ENCODE data around the gene LTK. TPM values are rescaled to one million over a fixed set of nuclear protein-coding genes. Genes with fewer than 3 reads are reported as not detected.

The LTK gene
- total RNA-seq, 1 donor from 2014 or later = not detected

DNA sequence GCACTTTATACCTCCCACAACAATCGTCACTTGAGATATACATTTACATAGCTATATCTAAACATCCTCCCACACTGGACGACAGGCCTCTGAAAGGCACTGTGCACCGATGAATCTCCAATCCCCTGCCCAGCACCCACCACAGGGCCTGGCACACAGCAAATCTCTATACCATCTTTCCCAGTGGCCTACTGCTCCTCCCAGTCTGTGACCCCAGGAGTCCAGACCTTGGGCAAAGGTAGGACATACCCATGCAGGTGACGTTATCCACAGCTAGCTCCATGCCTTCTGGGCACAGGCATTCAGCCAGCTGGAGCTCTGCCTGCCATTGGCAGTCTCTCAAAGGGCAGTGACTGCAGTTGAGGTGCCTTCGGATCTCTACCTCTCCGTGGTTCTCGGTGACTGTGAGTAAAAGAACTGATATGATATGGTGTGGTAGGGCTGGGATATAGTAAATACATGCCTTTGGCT, 5.8 kb downstream of the LTK start:
- Histone ChIP-seq H3K4me3 (ENCODE audit: low read depth, low read length) (no peak overlapping the region), H3K36me3 (ENCODE audit: control insufficient read depth, insufficient read depth, low read length) (no peaks in the 10 kb centered on the region), H3K27me3 (ENCODE audit: control insufficient read depth, insufficient read depth, low read length) (peaks cover 26% of the 10 kb centered on the region)
- DNase-seq (ENCODE audit: low read depth) = peak; percentile 74
- TF ChIP-seq CTCF (IDR thresholded peaks at IDR 0.05; ENCODE audit: insufficient read depth, low read length, severe bottlenecking) = no peak
- FAIRE-seq = no peak

DNA sequence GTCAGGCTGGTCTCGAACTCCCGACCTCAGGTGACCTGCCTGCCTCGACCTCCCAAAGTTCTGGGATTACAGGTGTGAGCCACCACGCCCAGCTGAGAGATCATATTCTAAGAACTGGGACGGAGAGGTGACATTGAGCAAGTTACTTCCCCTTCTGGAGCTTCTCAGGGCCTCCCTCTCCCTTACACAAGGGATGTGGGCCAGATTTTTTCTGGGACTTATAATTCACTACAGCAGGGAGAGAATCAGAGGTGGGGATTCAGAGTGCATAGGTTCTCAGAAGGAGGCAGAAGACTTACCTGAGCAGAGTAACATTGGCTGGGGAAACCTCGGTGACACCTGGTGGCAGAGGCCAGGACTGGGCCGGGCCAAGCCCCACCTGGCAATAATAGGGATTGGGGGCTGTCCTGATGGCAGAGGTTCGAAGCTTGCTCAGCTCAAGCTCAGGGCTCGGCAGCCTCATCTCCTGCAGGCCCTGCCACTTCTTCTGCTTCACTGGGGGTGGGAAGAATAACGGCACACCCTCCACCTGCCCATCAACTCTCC, 6.8 kb downstream of the LTK start:
- TF ChIP-seq CTCF (IDR thresholded peaks at IDR 0.05; ENCODE audit: insufficient read depth, low read length, severe bottlenecking) = peak; percentile 11
- peaks cover 26% of the 10 kb centered on the region for H3K27me3 ChIP-seq (ENCODE audit: control insufficient read depth, insufficient read depth, low read length)
- no peak overlapping the region for H3K4me3 ChIP-seq (ENCODE audit: low read depth, low read length)
- DNase-seq (ENCODE audit: low read depth) = no peak
- no peaks in the 10 kb centered on the region for H3K36me3 ChIP-seq (ENCODE audit: control insufficient read depth, insufficient read depth, low read length)
- FAIRE-seq = peak; percentile 7

- Histone ChIP-seq H3K4me3 (ENCODE audit: low read depth, low read length) (no peak overlapping the region), H3K36me3 (ENCODE audit: control insufficient read depth, insufficient read depth, low read length) (no peaks in the 10 kb centered on the region), H3K27me3 (ENCODE audit: control insufficient read depth, insufficient read depth, low read length) (peaks cover 33% of the 10 kb centered on the region)
- no peak for TF ChIP-seq CTCF (IDR thresholded peaks at IDR 0.05; ENCODE audit: insufficient read depth, low read length, severe bottlenecking)
- FAIRE-seq (no peak), DNase-seq (ENCODE audit: low read depth) (no peak)
Measured at GRCh38 chr15:41505776-41506175, 7.9 kb downstream of the LTK start.

DNA sequence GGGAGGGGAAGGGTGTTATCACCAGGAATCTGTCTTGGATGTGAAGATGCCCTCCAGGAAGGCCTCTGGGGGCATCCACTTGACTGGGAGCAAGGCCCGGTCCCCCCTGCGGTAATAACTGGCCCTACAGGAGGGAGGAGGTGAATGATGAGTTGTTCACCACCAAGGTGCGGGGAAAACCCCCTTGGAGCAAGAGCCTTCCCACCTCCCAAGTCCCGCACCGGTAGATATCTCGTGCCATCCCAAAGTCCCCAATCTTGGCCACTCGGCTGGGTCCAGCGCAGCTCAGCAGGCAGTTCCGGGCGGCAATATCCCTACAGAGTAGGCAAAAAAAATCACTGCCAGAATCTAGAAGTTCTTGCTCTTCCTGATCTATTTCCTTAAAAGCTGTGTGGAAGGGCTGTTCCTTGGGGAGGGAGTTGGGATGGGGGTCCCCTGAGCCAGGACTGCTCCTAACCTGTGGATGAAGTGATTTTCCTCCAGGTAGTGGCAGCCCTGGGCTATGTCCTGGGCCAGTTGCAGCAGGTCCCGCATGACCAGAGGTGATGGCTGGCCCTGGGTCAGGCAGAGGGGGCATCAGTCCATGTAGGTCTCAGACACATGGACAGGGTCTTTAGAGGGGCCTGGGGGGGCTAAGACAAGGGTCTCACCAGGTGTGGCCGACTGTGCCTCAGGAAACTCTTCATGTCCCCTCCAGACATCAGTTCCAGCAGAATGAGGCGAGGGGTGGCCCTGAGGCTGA, 8.7 kb downstream of the LTK start:
- H3K36me3 ChIP-seq (ENCODE audit: control insufficient read depth, insufficient read depth, low read length) = no peaks in the 10 kb centered on the region
- no peak for FAIRE-seq
- no peak for TF ChIP-seq CTCF (IDR thresholded peaks at IDR 0.05; ENCODE audit: insufficient read depth, low read length, severe bottlenecking)
- H3K27me3 ChIP-seq (ENCODE audit: control insufficient read depth, insufficient read depth, low read length) = peaks cover 30% of the 10 kb centered on the region
- no peak overlapping the region for H3K4me3 ChIP-seq (ENCODE audit: low read depth, low read length)
- DNase-seq (ENCODE audit: low read depth) = no peak

DNA sequence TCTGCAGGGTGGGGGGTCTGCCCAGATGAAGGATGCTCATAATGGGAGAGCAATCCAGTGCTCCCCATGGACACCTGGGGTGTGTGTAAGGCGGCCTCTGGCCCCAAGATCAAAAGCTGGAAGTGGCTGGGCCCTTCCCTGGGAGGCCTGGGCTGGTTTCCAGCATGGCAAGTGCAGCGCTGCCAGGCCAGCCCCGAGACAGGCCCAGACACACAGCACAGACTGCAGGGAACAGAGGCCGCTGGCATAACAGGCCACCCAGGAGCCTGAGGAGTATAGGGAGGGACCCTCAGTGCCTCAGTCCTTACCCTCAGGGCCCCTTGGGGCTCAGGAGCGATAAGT, 10.0 kb downstream of the LTK start:
- DNase-seq (ENCODE audit: low read depth) (no peak), FAIRE-seq (no peak)
- Histone ChIP-seq H3K36me3 (ENCODE audit: control insufficient read depth, insufficient read depth, low read length) (no peaks in the 10 kb centered on the region), H3K4me3 (ENCODE audit: low read depth, low read length) (no peak overlapping the region), H3K27me3 (ENCODE audit: control insufficient read depth, insufficient read depth, low read length) (peaks cover 31% of the 10 kb centered on the region)
- no peak for TF ChIP-seq CTCF (IDR thresholded peaks at IDR 0.05; ENCODE audit: insufficient read depth, low read length, severe bottlenecking)
